ENCODE results near the gene UST.
"Not testable (repeated sequence)": the region's sequence is repeated elsewhere in the genome, so short reads cannot be mapped to it uniquely, and the experiment has no call there.

UST gene

DNA sequence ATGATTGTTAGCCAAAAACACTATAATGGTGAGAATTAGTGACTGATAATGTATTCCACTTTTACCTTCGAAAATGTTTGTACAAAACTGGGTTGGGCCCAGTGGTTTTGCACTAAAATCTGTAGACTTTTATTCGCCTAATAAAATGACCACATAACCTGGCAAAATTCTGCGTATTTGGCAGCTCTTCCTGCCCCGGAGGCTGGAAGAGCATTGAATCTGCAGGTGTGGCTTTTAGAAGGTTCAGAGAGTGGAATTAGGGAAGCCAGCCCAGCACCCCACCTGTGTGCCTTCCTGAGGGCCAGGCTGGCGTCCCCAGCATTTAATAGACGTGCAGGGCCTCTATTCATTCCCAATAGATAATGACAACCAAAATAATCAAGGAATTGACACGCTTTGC lies 256.7 kb downstream of the UST start:
- TF ChIP-seq, protein P1, sequence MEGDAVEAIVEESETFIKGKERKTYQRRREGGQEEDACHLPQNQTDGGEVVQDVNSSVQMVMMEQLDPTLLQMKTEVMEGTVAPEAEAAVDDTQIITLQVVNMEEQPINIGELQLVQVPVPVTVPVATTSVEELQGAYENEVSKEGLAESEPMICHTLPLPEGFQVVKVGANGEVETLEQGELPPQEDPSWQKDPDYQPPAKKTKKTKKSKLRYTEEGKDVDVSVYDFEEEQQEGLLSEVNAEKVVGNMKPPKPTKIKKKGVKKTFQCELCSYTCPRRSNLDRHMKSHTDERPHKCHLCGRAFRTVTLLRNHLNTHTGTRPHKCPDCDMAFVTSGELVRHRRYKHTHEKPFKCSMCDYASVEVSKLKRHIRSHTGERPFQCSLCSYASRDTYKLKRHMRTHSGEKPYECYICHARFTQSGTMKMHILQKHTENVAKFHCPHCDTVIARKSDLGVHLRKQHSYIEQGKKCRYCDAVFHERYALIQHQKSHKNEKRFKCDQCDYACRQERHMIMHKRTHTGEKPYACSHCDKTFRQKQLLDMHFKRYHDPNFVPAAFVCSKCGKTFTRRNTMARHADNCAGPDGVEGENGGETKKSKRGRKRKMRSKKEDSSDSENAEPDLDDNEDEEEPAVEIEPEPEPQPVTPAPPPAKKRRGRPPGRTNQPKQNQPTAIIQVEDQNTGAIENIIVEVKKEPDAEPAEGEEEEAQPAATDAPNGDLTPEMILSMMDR (IDR thresholded peaks at IDR 0.05): no peak
- Histone ChIP-seq H3K27me3 (ENCODE audit: control insufficient read depth, insufficient read depth, low read length) (no peaks in the 10 kb centered on the region), H3K36me3 (ENCODE audit: control insufficient read depth, insufficient read depth, low read length) (no peaks in the 10 kb centered on the region), H3K4me1 (peaks cover 2% of the 10 kb centered on the region), H3K4me3 (ENCODE audit: low read depth, low read length) (no peak overlapping the region), H2AFZ (no peak overlapping the region), H3K9ac (no peak overlapping the region), H3K9me3 (ENCODE audit: control insufficient read depth, low read length) (no peaks in the 10 kb centered on the region), H3K27ac (no peak overlapping the region), H3K4me2 (ENCODE audit: low read length) (no peak overlapping the region), H3K79me2 (no peaks in the 10 kb centered on the region)

DNA sequence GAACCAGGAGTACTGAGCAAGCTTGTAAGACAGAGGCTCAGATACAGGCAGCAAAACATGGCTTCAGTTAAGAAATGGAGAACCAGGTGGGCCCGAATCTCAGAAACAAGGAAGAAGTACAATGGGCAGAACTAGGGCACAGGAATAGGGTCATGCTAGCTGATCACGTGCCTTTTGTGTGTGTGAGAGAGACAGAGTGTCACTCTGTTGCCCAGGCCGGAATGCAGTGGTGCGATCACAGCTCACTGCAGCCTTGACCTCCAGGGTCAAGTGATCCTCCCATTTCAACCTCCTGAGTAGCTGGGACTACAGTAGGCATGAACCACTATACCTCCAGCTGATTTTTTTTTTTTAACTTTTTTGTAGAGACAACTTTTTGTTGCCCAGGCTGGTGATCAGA lies 257.8 kb downstream of the UST start:
- no peak overlapping the region for H3K4me3 ChIP-seq (ENCODE audit: low read depth, low read length)
- H3K27ac ChIP-seq: no peak overlapping the region
- no peaks in the 10 kb centered on the region for H3K9me3 ChIP-seq (ENCODE audit: control insufficient read depth, low read length)
- H2AFZ ChIP-seq: no peak overlapping the region
- peaks cover 1% of the 10 kb centered on the region for H3K4me1 ChIP-seq
- H3K9ac ChIP-seq: no peak overlapping the region
- H3K4me2 ChIP-seq (ENCODE audit: low read length): no peak overlapping the region
- no peaks in the 10 kb centered on the region for H3K79me2 ChIP-seq
- no peaks in the 10 kb centered on the region for H3K27me3 ChIP-seq (ENCODE audit: control insufficient read depth, insufficient read depth, low read length)
- H3K36me3 ChIP-seq (ENCODE audit: control insufficient read depth, insufficient read depth, low read length): no peaks in the 10 kb centered on the region
- TF ChIP-seq, protein P1 (IDR thresholded peaks at IDR 0.05): no peak

DNA sequence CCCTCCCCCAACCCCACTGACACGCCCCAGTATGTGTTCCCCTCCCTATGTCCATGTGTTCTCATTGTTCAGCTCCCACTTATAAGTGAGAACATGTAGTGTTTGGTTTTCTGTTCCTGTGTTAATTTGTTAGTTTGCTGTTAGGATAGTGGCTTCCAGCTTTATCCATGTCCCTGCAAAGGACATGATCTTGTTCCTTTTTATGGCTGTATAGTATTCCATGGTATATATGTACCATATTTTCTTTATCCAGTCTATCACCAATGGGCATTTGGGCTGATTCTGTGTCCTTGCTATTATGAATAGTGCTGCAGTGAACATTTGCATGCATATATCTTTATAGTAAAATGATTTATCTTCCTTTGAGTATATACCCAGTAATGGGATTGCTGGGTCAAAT lies 259.4 kb downstream of the UST start:
- not testable (repeated sequence) for H3K36me3 ChIP-seq (ENCODE audit: control insufficient read depth, insufficient read depth, low read length); H3K4me2 ChIP-seq (ENCODE audit: low read length); H3K4me1 ChIP-seq

DNA sequence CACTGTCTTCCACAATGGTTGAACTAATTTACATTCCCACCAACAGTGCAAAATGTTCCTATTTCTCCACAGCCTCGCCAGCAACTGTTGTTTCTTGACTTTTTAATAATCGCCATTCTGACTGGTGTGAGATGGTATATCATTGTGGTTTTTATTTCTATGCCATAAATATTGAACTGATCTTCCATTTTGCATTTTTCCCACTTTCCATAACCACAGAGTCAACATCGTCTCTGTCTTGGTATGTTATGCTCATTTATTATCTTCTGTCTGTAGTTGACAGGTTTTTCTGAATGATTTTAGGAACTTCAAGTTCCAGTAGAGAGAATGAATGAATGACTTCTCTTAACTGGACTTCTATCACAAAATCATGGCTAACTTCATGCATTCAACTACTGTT lies 259.8 kb downstream of the UST start:
- TF ChIP-seq, protein P1 (IDR thresholded peaks at IDR 0.05): no peak
- no peak overlapping the region for H2AFZ ChIP-seq
- H3K4me2 ChIP-seq (ENCODE audit: low read length): no peak overlapping the region
- H3K36me3 ChIP-seq (ENCODE audit: control insufficient read depth, insufficient read depth, low read length): no peaks in the 10 kb centered on the region
- H3K4me1 ChIP-seq: no peaks in the 10 kb centered on the region
- H3K9ac ChIP-seq: no peak overlapping the region
- no peaks in the 10 kb centered on the region for H3K27me3 ChIP-seq (ENCODE audit: control insufficient read depth, insufficient read depth, low read length)
- no peak overlapping the region for H3K4me3 ChIP-seq (ENCODE audit: low read depth, low read length)
- H3K9me3 ChIP-seq (ENCODE audit: control insufficient read depth, low read length): no peaks in the 10 kb centered on the region
- no peaks in the 10 kb centered on the region for H3K79me2 ChIP-seq
- H3K27ac ChIP-seq: no peak overlapping the region

More for the DNA sequence above, 259.4 kb downstream of the UST start:
- not testable (repeated sequence) for H3K27me3 ChIP-seq (ENCODE audit: control insufficient read depth, insufficient read depth, low read length); H3K9me3 ChIP-seq (ENCODE audit: control insufficient read depth, low read length); H3K9ac ChIP-seq; H3K79me2 ChIP-seq; H3K4me3 ChIP-seq (ENCODE audit: low read depth, low read length); H3K27ac ChIP-seq; H2AFZ ChIP-seq

- H3K4me2 ChIP-seq (ENCODE audit: low read length): no peak overlapping the region
- H3K9ac ChIP-seq: no peak overlapping the region
- H3K36me3 ChIP-seq (ENCODE audit: control insufficient read depth, insufficient read depth, low read length): no peaks in the 10 kb centered on the region
- H3K4me1 ChIP-seq: no peaks in the 10 kb centered on the region
- H3K27ac ChIP-seq: no peak overlapping the region
- no peaks in the 10 kb centered on the region for H3K27me3 ChIP-seq (ENCODE audit: control insufficient read depth, insufficient read depth, low read length)
- TF ChIP-seq, protein P1 (IDR thresholded peaks at IDR 0.05): no peak
- no peak overlapping the region for H2AFZ ChIP-seq
- no peaks in the 10 kb centered on the region for H3K9me3 ChIP-seq (ENCODE audit: control insufficient read depth, low read length)
- no peaks in the 10 kb centered on the region for H3K79me2 ChIP-seq
- H3K4me3 ChIP-seq (ENCODE audit: low read depth, low read length): no peak overlapping the region
Measured at GRCh38 chr6:149007846-149008245, 261.0 kb downstream of the UST start.

All from parathyroid adenoma (tissue), 2 donors.